NB4 (cell line): ENCODE measurements around the gene MARK2.

Source experiments
- DNase-seq: peaks from one replicate; pipeline ENCODE4 v3.0.0; 2010; ENCODE audit warnings: low read depth
- H3K4me3 ChIP-seq: one replicate; pipeline ENCODE4 v1.5.1; 2011; ENCODE audit warnings: mild to moderate bottlenecking, low read depth, low read length, moderate library complexity
- MYC ChIP-seq: IDR thresholded peaks from 2 replicates; pipeline ENCODE4 v1.6.1; 2011; ENCODE audit warnings: low read depth, low read length
- POLR2A ChIP-seq: IDR thresholded peaks from 2 replicates; pipeline ENCODE4 v1.6.1; 2011; ENCODE audit warnings: mild to moderate bottlenecking; ENCODE audit not compliant: insufficient read length; ENCODE audit errors: extremely low read depth
- TF ChIP-seq, protein P1 (sequence below): IDR thresholded peaks from 2 replicates; pipeline ENCODE4 v1.6.1; 2011; ENCODE audit warnings: low read depth, low read length
- TF ChIP-seq, protein P2 (sequence below): IDR thresholded peaks from one replicate; pipeline ENCODE4 v1.5.1; 2012; ENCODE audit warnings: low read depth, low read length

The MARK2 gene

DNA sequence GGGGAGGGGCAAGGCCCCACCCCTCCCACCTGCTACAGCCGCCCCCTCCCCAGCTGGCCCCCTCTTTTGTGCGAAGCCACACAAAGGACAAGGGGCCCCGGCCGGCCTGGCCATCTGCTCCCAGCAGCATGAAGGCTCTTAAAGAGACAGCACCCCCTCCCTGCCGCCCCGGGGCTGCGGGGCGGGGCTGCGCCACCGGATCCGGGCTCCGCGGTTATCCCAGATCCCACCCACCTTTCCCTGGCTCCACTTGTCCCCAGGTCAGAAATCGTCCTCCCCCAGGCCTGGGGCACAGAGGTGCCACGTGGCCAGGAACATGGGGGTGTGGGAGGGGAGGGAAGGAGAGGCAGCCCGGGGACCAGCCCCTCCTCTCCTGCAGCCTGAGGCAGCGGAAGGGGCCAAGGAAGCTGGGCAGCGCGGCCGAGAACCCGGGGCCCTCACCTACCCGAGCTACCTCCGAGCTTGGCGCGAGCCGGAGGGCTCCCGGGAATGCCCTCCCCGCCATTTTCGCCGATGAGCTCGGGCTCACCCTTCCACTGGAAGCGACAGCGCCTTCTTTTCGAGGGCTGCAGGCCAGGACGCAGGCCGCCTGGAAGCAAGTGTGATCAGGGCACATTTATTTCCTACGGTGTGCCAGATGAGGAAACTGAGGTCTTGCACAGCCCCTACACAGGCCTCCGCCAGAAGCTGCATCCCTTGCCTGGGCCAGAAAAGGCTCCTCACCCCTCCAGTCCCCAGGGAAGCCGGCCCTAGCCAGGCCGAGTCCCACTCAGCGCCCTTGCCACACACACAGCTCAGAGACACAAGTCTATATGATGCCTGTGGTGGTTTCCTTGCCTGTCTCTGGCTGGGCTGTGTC is 80.6 kb downstream of the MARK2 start:
- DNase-seq = peak; percentile 77
- TF ChIP-seq, protein P1, sequence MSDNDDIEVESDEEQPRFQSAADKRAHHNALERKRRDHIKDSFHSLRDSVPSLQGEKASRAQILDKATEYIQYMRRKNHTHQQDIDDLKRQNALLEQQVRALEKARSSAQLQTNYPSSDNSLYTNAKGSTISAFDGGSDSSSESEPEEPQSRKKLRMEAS = peak; percentile 69
- TF ChIP-seq POLR2A (no peak), MYC (peak; percentile 58; the same call in 1 of the 2 replicates)
- TF ChIP-seq, protein P2, sequence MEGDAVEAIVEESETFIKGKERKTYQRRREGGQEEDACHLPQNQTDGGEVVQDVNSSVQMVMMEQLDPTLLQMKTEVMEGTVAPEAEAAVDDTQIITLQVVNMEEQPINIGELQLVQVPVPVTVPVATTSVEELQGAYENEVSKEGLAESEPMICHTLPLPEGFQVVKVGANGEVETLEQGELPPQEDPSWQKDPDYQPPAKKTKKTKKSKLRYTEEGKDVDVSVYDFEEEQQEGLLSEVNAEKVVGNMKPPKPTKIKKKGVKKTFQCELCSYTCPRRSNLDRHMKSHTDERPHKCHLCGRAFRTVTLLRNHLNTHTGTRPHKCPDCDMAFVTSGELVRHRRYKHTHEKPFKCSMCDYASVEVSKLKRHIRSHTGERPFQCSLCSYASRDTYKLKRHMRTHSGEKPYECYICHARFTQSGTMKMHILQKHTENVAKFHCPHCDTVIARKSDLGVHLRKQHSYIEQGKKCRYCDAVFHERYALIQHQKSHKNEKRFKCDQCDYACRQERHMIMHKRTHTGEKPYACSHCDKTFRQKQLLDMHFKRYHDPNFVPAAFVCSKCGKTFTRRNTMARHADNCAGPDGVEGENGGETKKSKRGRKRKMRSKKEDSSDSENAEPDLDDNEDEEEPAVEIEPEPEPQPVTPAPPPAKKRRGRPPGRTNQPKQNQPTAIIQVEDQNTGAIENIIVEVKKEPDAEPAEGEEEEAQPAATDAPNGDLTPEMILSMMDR = no peak
- peak overlapping the region; percentile 30 for H3K4me3 ChIP-seq

DNA sequence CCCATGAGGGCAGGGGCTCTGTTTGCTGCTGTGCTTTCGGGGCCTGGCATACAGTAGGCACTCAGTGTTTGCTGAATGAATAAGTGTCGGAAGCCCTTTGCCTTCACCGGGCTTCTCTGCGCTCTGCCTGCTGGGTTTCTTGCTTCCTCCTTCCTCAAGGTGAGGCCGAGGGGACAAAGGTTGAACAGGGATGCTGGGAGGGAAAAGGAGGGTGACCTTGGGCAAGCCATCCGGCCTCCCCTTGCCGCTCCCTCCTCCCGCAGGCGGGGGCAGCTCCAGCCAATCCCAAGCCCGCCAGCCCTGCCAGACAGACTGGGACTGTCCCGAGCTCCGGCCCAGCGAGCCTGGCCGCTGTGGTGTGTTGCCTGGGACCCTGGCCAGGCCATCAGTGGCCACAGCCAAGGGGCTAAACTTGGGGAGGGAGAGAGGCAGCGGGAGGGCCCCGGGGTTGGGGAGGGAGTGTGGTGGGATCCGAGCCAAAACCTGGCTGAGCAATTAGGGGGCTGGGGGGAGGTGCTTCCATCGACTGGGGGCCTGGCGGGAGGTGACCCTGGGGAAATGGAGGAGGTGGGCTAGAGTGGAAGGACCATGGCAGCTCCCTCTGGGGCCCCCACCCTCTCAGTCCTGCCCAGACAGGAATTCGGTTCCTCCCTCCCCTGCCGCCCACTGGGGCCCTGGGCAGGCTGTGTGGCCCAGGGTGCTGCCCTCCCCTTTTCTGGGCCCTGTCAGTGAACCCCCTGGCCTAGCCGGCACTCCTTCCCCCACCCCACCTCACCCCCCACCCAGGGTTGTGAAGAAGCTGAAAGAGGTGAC is 81.4 kb downstream of the MARK2 start:
- no peak for DNase-seq
- H3K4me3 ChIP-seq = peak overlapping the region; percentile 30

DNA sequence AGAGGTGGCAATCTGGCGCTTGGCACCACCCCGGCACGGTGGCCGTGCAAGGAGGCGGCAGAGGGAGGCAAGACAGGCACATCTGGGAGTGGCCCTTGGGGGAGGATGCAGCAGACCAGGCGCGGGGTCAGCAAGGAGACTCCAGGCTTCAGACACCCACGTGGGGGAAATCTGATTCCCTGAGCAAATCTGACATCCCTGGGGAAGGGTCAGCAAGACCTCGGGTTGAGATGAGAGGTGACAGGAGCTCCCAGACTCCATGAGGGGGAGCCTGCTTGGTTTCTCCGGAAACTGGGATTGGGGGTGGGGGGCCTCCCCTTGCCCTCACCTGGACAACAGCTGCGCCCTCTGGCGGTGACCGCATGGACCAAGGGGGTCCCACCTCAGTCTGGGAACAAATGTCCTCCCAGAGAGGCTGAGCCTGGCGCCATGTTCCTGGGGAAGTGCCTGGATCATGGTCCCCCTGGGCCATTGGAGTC is 82.1 kb downstream of the MARK2 start:
- DNase-seq = no peak
- TF ChIP-seq POLR2A = no peak
- TF ChIP-seq MYC = no peak
- H3K4me3 ChIP-seq = no peak overlapping the region

More for the DNA sequence above, 81.4 kb downstream of the MARK2 start:
- TF ChIP-seq, protein P1 = no peak
- TF ChIP-seq MYC = no peak
- TF ChIP-seq POLR2A = no peak
- TF ChIP-seq, protein P2 = no peak

DNA sequence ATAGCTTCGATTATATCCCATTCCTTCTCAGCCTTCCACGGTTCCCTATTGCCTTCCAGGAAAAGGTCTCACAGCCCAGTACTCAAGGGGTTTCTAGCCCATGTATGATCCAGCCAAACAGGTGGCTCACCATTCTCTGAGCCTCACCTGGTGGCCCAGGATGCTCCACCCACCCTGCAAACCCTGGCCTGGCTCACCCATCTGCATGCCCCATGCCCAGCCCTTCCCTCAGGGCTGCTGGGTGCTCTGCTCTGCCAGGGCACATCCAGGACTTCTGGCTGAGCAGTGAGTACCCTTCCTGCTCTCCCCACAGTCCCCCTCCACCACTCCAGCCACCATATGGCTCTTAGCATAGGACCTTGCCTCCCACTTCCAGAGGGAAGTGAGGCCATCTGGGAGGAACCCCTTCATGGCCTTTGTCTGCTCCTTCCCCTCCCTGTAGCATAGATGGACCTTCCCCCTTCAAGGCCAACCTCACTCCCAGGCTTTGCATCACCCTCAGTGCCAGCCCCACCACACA is 83.8 kb downstream of the MARK2 start:
- H3K4me3 ChIP-seq = no peak overlapping the region
- TF ChIP-seq POLR2A (no peak), MYC (no peak)
- TF ChIP-seq, protein P2 = no peak
- TF ChIP-seq, protein P1 = no peak

DNA sequence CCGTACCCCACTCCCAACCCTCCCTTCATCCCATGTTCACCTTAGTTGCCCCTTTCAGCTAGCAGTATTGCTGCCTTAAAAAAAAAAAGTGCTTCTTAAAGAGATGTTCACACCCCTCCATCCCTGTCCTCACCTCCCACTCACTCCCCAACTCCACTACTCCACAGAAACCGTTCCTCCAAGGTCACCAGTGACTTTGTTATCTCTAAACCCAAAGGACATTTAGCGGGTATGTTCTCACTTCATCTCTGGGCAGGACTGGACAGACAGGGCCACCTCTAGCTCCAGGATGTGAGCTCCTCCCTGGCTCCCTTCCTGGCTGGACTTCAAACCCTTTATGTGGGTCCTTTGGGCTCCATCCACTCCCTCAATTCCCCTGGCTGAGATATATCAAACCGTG is 84.4 kb downstream of the MARK2 start:
- DNase-seq = no peak
- no peak overlapping the region for H3K4me3 ChIP-seq
- TF ChIP-seq, protein P2 = no peak
- TF ChIP-seq, protein P1 = no peak
- TF ChIP-seq MYC (no peak), POLR2A (no peak)

More for the DNA sequence above, 83.8 kb downstream of the MARK2 start:
- no peak for DNase-seq
